SK-N-SH (cell line): Measurements from ENCODE around the gene EXPH5.

Source experiments
- EZH2phosphoT487 ChIP-seq: fragments of 200-600 bp; sonication (generic); IDR thresholded peaks from 2 replicates; pipeline ENCODE4 v1.6.1; 2017; ENCODE audit warnings: low read depth, mixed run types, mild to moderate bottlenecking, antibody characterized with exemption, moderate library complexity, borderline replicate concordance
- FOXM1 ChIP-seq: IDR thresholded peaks from 2 replicates; pipeline ENCODE4 v1.4.0; 2012; ENCODE audit warnings: low read depth, mild to moderate bottlenecking
- JUND ChIP-seq: IDR thresholded peaks from 2 replicates; pipeline ENCODE4 v1.4.0; 2012
- NRF1 ChIP-seq: IDR thresholded peaks from 2 replicates; pipeline ENCODE4 v1.6.1; 2012; ENCODE audit warnings: low read depth, mild to moderate bottlenecking, low read length
- POLR2AphosphoS5 ChIP-seq: IDR thresholded peaks from 2 replicates; pipeline ENCODE4 v1.6.1; 2012; ENCODE audit warnings: low read depth, low read length
- RFX5 ChIP-seq: IDR thresholded peaks from 2 replicates; pipeline ENCODE4 v1.6.1; 2012; ENCODE audit warnings: mild to moderate bottlenecking, improper control_type of control experiment, low read length
- SIN3A ChIP-seq: IDR thresholded peaks from 2 replicates; pipeline ENCODE4 v1.6.1; 2012; ENCODE audit warnings: low read depth, mild to moderate bottlenecking, low read length, moderate library complexity, borderline replicate concordance
- SMC3 ChIP-seq: IDR thresholded peaks from 2 replicates; pipeline ENCODE4 v1.6.1; 2012; ENCODE audit warnings: low read depth, low read length, improper control_type of control experiment
- YY1 ChIP-seq: IDR thresholded peaks from 2 replicates; pipeline ENCODE4 v1.4.0; 2012; ENCODE audit warnings: low read depth, mild to moderate bottlenecking
- TF ChIP-seq, protein P1 (sequence below): fragments of 150-350 bp; IDR thresholded peaks from 2 replicates; pipeline ENCODE4 v1.6.1; 2016; ENCODE audit warnings: mild to moderate bottlenecking, low read depth, low read length
- TF ChIP-seq, protein P2 (sequence below): IDR thresholded peaks from 2 replicates; pipeline ENCODE4 v1.4.0; 2012; ENCODE audit warnings: low read depth
- TF ChIP-seq, protein P3 (sequence below): fragments of 200-600 bp; sonication (generic); IDR thresholded peaks from 2 replicates; pipeline ENCODE4 v1.6.1; 2017; ENCODE audit warnings: antibody characterized with exemption, mild to moderate bottlenecking, moderate library complexity
- TF ChIP-seq, protein P4 (sequence below): IDR thresholded peaks from 2 replicates; pipeline ENCODE4 v1.6.1; 2012; ENCODE audit warnings: mild to moderate bottlenecking, low read depth, low read length, moderate library complexity

DNA sequence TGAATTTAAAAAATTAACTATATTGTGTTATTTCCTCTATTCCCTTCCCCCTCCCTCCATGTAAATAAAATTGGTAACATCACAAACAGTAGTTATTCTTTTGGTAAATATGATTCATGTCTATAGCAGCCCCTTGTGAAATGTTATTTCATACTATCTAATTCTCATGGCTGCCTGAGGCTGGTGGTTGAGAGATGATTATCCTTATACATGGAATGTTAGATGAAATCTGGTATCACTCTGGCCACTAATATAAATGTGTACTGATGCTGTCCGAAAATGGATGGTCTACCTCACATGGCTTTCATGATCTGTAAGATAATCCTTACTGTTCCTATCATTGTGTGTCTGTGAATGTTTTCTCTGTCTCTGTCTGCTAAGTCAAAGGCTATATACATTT, 25.0 kb upstream of the EXPH5 start:
- TF ChIP-seq, protein P1, sequence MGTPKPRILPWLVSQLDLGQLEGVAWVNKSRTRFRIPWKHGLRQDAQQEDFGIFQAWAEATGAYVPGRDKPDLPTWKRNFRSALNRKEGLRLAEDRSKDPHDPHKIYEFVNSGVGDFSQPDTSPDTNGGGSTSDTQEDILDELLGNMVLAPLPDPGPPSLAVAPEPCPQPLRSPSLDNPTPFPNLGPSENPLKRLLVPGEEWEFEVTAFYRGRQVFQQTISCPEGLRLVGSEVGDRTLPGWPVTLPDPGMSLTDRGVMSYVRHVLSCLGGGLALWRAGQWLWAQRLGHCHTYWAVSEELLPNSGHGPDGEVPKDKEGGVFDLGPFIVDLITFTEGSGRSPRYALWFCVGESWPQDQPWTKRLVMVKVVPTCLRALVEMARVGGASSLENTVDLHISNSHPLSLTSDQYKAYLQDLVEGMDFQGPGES, result no peak
- TF ChIP-seq POLR2AphosphoS5 (no peak), FOXM1 (no peak), JUND (no peak), EZH2phosphoT487 (no peak), NRF1 (no peak), YY1 (no peak), RFX5 (no peak), SMC3 (no peak), SIN3A (no peak)
- TF ChIP-seq, protein P2, sequence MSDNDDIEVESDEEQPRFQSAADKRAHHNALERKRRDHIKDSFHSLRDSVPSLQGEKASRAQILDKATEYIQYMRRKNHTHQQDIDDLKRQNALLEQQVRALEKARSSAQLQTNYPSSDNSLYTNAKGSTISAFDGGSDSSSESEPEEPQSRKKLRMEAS, result no peak
- TF ChIP-seq, protein P3, sequence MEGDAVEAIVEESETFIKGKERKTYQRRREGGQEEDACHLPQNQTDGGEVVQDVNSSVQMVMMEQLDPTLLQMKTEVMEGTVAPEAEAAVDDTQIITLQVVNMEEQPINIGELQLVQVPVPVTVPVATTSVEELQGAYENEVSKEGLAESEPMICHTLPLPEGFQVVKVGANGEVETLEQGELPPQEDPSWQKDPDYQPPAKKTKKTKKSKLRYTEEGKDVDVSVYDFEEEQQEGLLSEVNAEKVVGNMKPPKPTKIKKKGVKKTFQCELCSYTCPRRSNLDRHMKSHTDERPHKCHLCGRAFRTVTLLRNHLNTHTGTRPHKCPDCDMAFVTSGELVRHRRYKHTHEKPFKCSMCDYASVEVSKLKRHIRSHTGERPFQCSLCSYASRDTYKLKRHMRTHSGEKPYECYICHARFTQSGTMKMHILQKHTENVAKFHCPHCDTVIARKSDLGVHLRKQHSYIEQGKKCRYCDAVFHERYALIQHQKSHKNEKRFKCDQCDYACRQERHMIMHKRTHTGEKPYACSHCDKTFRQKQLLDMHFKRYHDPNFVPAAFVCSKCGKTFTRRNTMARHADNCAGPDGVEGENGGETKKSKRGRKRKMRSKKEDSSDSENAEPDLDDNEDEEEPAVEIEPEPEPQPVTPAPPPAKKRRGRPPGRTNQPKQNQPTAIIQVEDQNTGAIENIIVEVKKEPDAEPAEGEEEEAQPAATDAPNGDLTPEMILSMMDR, result no peak
- TF ChIP-seq, protein P4, sequence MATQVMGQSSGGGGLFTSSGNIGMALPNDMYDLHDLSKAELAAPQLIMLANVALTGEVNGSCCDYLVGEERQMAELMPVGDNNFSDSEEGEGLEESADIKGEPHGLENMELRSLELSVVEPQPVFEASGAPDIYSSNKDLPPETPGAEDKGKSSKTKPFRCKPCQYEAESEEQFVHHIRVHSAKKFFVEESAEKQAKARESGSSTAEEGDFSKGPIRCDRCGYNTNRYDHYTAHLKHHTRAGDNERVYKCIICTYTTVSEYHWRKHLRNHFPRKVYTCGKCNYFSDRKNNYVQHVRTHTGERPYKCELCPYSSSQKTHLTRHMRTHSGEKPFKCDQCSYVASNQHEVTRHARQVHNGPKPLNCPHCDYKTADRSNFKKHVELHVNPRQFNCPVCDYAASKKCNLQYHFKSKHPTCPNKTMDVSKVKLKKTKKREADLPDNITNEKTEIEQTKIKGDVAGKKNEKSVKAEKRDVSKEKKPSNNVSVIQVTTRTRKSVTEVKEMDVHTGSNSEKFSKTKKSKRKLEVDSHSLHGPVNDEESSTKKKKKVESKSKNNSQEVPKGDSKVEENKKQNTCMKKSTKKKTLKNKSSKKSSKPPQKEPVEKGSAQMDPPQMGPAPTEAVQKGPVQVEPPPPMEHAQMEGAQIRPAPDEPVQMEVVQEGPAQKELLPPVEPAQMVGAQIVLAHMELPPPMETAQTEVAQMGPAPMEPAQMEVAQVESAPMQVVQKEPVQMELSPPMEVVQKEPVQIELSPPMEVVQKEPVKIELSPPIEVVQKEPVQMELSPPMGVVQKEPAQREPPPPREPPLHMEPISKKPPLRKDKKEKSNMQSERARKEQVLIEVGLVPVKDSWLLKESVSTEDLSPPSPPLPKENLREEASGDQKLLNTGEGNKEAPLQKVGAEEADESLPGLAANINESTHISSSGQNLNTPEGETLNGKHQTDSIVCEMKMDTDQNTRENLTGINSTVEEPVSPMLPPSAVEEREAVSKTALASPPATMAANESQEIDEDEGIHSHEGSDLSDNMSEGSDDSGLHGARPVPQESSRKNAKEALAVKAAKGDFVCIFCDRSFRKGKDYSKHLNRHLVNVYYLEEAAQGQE, result no peak
